T-helper 1 cell treated with Interleukin-12 subunit alpha and Interleukin-12 subunit beta and Interleukin-4 antibody, amounts not matched to agents 30 ng/mL and 1 ng/mL, for 36 hours (primary cell): ENCODE measurements around the gene GPBAR1. TPM values are rescaled to one million over a fixed set of nuclear protein-coding genes. Genes with fewer than 3 reads are reported as not detected.

Experiments
- intact Hi-C: fragments of 100-400 bp; cut with micrococcal nuclease; formaldehyde crosslinking; loops from one replicate; pipeline ENCODE4 v1.15.1; 2024
- total RNA-seq: library from RNA; stranded (reverse); gene quantifications from 2 replicates; pipeline ENCODE4 v1.2.3, GENCODE V29; 2022

GPBAR1 gene
- total RNA-seq, 1 donor from 2014 or later = 1.8 TPM

- intact Hi-C loops = no loop called here
Observed at GRCh38 chr2:218236829-218237228, 24.0 kb upstream of the GPBAR1 start.

- intact Hi-C loops = loop anchor here (1.0 kb wide), 1 partner anchor 10 kb away; no protein-coding TSS in a partner anchor
Observed at GRCh38 chr2:218238887-218239286, 21.9 kb upstream of the GPBAR1 start.

- intact Hi-C loops = loop anchor here (2.0 kb wide), 1 partner anchor 13 kb away; no protein-coding TSS in a partner anchor
Observed at GRCh38 chr2:218244204-218244603, 16.6 kb upstream of the GPBAR1 start.

GRCh38 chr2:218244665-218245064, 16.1 kb upstream of the GPBAR1 start:
- intact Hi-C loops = loop anchor here (2.0 kb wide), 1 partner anchor 14 kb away; no protein-coding TSS in a partner anchor

- intact Hi-C loops = loop anchor here (2.0 kb wide), 1 partner anchor 14 kb away; no protein-coding TSS in a partner anchor
Observed at GRCh38 chr2:218245214-218245613, 15.6 kb upstream of the GPBAR1 start.

- intact Hi-C loops = no loop called here
Observed at GRCh38 chr2:218249691-218250090, 11.1 kb upstream of the GPBAR1 start.

GRCh38 chr2:218252509-218253231, 8.1 kb upstream of the GPBAR1 start:
- intact Hi-C loops = no loop called here

- intact Hi-C loops = no loop called here
Observed at GRCh38 chr2:218253232-218253625, 7.6 kb upstream of the GPBAR1 start.

- intact Hi-C loops = no loop called here
Observed at GRCh38 chr2:218255446-218255845, 5.4 kb upstream of the GPBAR1 start.

GRCh38 chr2:218256612-218257350, 4.0 kb upstream of the GPBAR1 start:
- intact Hi-C loops = loop anchor here (1.0 kb wide), 5 partner anchors 14 to 87 kb away; partner anchors contain the start of genes AAMP and PNKD

- intact Hi-C loops = loop anchor here (1.0 kb wide), 5 partner anchors 13 to 88 kb away; partner anchors contain the start of genes AAMP and PNKD
Observed at GRCh38 chr2:218257390-218257981, 3.3 kb upstream of the GPBAR1 start.

- intact Hi-C loops = no loop called here
Observed at GRCh38 chr2:218259099-218259961, 1.5 kb upstream of the GPBAR1 start.

- intact Hi-C loops = no loop called here
Observed at GRCh38 chr2:218260166-218260565, 649 bp upstream of the GPBAR1 start.

GRCh38 chr2:218261423-218262236, 815 bp downstream of the GPBAR1 start:
- intact Hi-C loops = no loop called here

GRCh38 chr2:218262237-218262600, 1.4 kb downstream of the GPBAR1 start:
- intact Hi-C loops = no loop called here

- intact Hi-C loops = no loop called here
Observed at GRCh38 chr2:218262631-218263586, 2.1 kb downstream of the GPBAR1 start.

- intact Hi-C loops = no loop called here
Observed at GRCh38 chr2:218263817-218264641, 3.2 kb downstream of the GPBAR1 start.
